ENCODE data around the gene SERPINE3.

GRCh38 chr13:51327961-51328360, 11.5 kb upstream of the SERPINE3 start:
- TF ChIP-seq ZNF274 (IDR thresholded peaks at IDR 0.05; ENCODE audit: low read depth, low read length) (no peak), YY1 (IDR thresholded peaks at IDR 0.05; ENCODE audit: insufficient read depth, insufficient read length) (no peak), SUZ12 (IDR thresholded peaks at IDR 0.05; ENCODE audit: extremely low read depth, insufficient read depth, insufficient read length) (no peak)
